GM12892 (cell line): ENCODE results near the gene GYS2.

ENCODE experiments used
- POLR2A ChIP-seq: IDR thresholded peaks from 2 replicates; pipeline ENCODE4 v1.6.1; 2011; ENCODE audit warnings: low read depth, low read length, control low read depth
- POLR2AphosphoS5 ChIP-seq: IDR thresholded peaks from 2 replicates; pipeline ENCODE4 v1.6.1; 2011; ENCODE audit warnings: low read depth, low read length, control low read depth
- TAF1 ChIP-seq: IDR thresholded peaks from 2 replicates; pipeline ENCODE4 v1.6.1; 2011; ENCODE audit warnings: low read depth, mild to moderate bottlenecking, control low read depth, low read length, borderline replicate concordance

DNA sequence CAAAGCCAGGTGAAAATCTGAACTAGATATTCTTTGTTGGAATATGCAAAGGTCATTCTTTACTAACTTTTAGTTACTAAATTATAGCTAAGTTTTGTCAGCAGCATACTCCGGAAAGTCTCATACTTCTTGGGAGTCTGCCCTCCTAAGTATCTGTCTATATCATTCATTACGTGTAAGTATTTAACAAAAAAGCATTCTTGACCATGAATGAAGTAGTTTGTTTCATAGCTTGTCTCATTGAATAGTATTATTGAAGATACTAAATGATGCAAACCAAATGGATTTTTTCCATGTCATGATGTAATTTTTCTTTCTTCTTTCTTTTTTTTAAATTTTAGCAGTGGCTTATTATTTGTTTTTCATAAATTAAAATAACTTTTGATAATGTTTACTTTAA lies 88.4 kb downstream of the GYS2 start:
- TF ChIP-seq POLR2A, result no peak
- TF ChIP-seq POLR2AphosphoS5, result no peak
- TF ChIP-seq TAF1, result no peak
